Memory B cell (primary cell): Measurements from ENCODE around the gene KCNH6.
A peak's percentile ranks its signal among the peaks of the same experiment; 100 is the strongest.

Source experiments
- ATAC-seq: fragments of 150-1000 bp; cut with Tn5 transposase; 2 replicates; pipeline ENCODE4 v1.10.0; 2021; ENCODE audit warnings: low read depth, mild to moderate bottlenecking, moderate library complexity
- DNase-seq, 2 donors: peaks; one replicate each; pipeline ENCODE4 v3.0.0; 2022; ENCODE audit warnings: low spot score in 2 of 2
- H3K27ac Mint-ChIP-seq: one replicate; pipeline ENCODE4 v1.8.0; 2022; ENCODE audit warnings: mild to moderate bottlenecking, moderate library complexity, mixed read lengths
- H3K27me3 Mint-ChIP-seq: one replicate; pipeline ENCODE4 v1.8.0; 2022; ENCODE audit warnings: mixed read lengths
- H3K36me3 Mint-ChIP-seq: one replicate; pipeline ENCODE4 v1.8.0; 2022; ENCODE audit warnings: mild to moderate bottlenecking, mixed read lengths
- H3K4me1 Mint-ChIP-seq: one replicate; pipeline ENCODE4 v1.8.0; 2022; ENCODE audit warnings: mixed read lengths
- H3K4me3 Mint-ChIP-seq: one replicate; pipeline ENCODE4 v1.8.0; 2022; ENCODE audit warnings: mild to moderate bottlenecking, moderate library complexity, mixed read lengths
- H3K9me3 Mint-ChIP-seq: one replicate; pipeline ENCODE4 v1.8.0; 2022; ENCODE audit warnings: mixed read lengths

KCNH6 gene

GRCh38 chr17:63542218-63542545 is 19.0 kb downstream of the KCNH6 start:
- H3K27me3 Mint-ChIP-seq = peaks cover 19% of the 10 kb centered on the region
- H3K36me3 Mint-ChIP-seq = no peaks in the 10 kb centered on the region
- no peaks in the 10 kb centered on the region for H3K9me3 Mint-ChIP-seq

GRCh38 chr17:63542942-63543821 is 20.0 kb downstream of the KCNH6 start:
- H3K27ac Mint-ChIP-seq = no peak overlapping the region
- peaks cover 11% of the 10 kb centered on the region for H3K4me1 Mint-ChIP-seq
- ATAC-seq (no peak), DNase-seq (no peak)
- H3K36me3 Mint-ChIP-seq = no peaks in the 10 kb centered on the region
- no peaks in the 10 kb centered on the region for H3K9me3 Mint-ChIP-seq
- peaks cover 19% of the 10 kb centered on the region for H3K27me3 Mint-ChIP-seq
- no peak overlapping the region for H3K4me3 Mint-ChIP-seq

More at GRCh38 chr17:63542218-63542545, 19.0 kb downstream of the KCNH6 start:
- Mint-ChIP-seq H3K4me1 (peaks cover 7% of the 10 kb centered on the region), H3K4me3 (no peak overlapping the region), H3K27ac (no peak overlapping the region)
- no peak for ATAC-seq
- DNase-seq = no peak

- no peaks in the 10 kb centered on the region for H3K9me3 Mint-ChIP-seq
- peaks cover 8% of the 10 kb centered on the region for H3K4me1 Mint-ChIP-seq
- DNase-seq (no peak), ATAC-seq (no peak)
- H3K27ac Mint-ChIP-seq = no peak overlapping the region
- H3K27me3 Mint-ChIP-seq = peaks cover 14% of the 10 kb centered on the region
- H3K36me3 Mint-ChIP-seq = no peaks in the 10 kb centered on the region
- H3K4me3 Mint-ChIP-seq = no peak overlapping the region
These were observed 20.8 kb downstream of the KCNH6 start for GRCh38 chr17:63543822-63544420.

- no peak overlapping the region for H3K4me3 Mint-ChIP-seq
- DNase-seq (no peak), ATAC-seq (no peak)
- no peaks in the 10 kb centered on the region for H3K36me3 Mint-ChIP-seq
- no peaks in the 10 kb centered on the region for H3K9me3 Mint-ChIP-seq
- peaks cover 6% of the 10 kb centered on the region for H3K27me3 Mint-ChIP-seq
- peaks cover 4% of the 10 kb centered on the region for H3K4me1 Mint-ChIP-seq
- no peak overlapping the region for H3K27ac Mint-ChIP-seq
These were observed 21.5 kb downstream of the KCNH6 start for GRCh38 chr17:63544467-63545301.

GRCh38 chr17:63546308-63547082 is 23.3 kb downstream of the KCNH6 start:
- ATAC-seq = no peak
- H3K9me3 Mint-ChIP-seq = no peaks in the 10 kb centered on the region
- no peaks in the 10 kb centered on the region for H3K36me3 Mint-ChIP-seq
- H3K4me3 Mint-ChIP-seq = no peak overlapping the region
- DNase-seq = no peak
- H3K27me3 Mint-ChIP-seq = no peaks in the 10 kb centered on the region
- H3K4me1 Mint-ChIP-seq = peaks cover 9% of the 10 kb centered on the region
- H3K27ac Mint-ChIP-seq = no peak overlapping the region

- Mint-ChIP-seq H3K27me3 (no peaks in the 10 kb centered on the region), H3K4me3 (no peak overlapping the region), H3K9me3 (no peaks in the 10 kb centered on the region), H3K4me1 (peaks cover 13% of the 10 kb centered on the region), H3K27ac (peak overlapping the region; percentile 58), H3K36me3 (no peaks in the 10 kb centered on the region)
- no peak for DNase-seq
- no peak for ATAC-seq
These were observed 23.9 kb downstream of the KCNH6 start for GRCh38 chr17:63547083-63547523.

GRCh38 chr17:63549289-63549945 is 26.3 kb downstream of the KCNH6 start:
- Mint-ChIP-seq H3K9me3 (no peaks in the 10 kb centered on the region), H3K4me1 (peaks cover 26% of the 10 kb centered on the region), H3K36me3 (no peaks in the 10 kb centered on the region), H3K27ac (peak overlapping the region; percentile 92), H3K27me3 (no peaks in the 10 kb centered on the region), H3K4me3 (peak overlapping the region; percentile 96)
- ATAC-seq (peak; percentile 4), DNase-seq (no peak)

GRCh38 chr17:63549946-63550816 is 27.0 kb downstream of the KCNH6 start, which contains the start of gene DCAF7:
DCAF7 (plus strand) TSS chr17:63550477; CDS start chr17:63550678, 201 bp downstream.
- H3K4me3 Mint-ChIP-seq = peak within 1 kb of the TSS; percentile 96
- H3K27ac Mint-ChIP-seq = peak within 1 kb of the TSS; percentile 92
- peak; percentile 96 to 99 for DNase-seq
- ATAC-seq = peak; percentile 91
- H3K4me1 Mint-ChIP-seq = peaks cover 29% of the 10 kb centered on the region
- H3K36me3 Mint-ChIP-seq = no peaks in the 10 kb centered on the region
- no peaks in the 10 kb centered on the region for H3K27me3 Mint-ChIP-seq
- H3K9me3 Mint-ChIP-seq = no peaks in the 10 kb centered on the region

- Mint-ChIP-seq H3K4me1 (peaks cover 38% of the 10 kb centered on the region), H3K9me3 (no peaks in the 10 kb centered on the region), H3K27me3 (no peaks in the 10 kb centered on the region), H3K36me3 (peaks cover 2% of the 10 kb centered on the region), H3K4me3 (peak overlapping the region; percentile 96), H3K27ac (peak overlapping the region; percentile 92)
- DNase-seq (no peak), ATAC-seq (no peak)
These were observed 27.9 kb downstream of the KCNH6 start for GRCh38 chr17:63550817-63551639.

- ATAC-seq (no peak), DNase-seq (no peak)
- H3K27me3 Mint-ChIP-seq = no peaks in the 10 kb centered on the region
- peaks cover 7% of the 10 kb centered on the region for H3K36me3 Mint-ChIP-seq
- peak overlapping the region; percentile 96 for H3K4me3 Mint-ChIP-seq
- no peak overlapping the region for H3K27ac Mint-ChIP-seq
- peaks cover 44% of the 10 kb centered on the region for H3K4me1 Mint-ChIP-seq
- no peaks in the 10 kb centered on the region for H3K9me3 Mint-ChIP-seq
These were observed 29.1 kb downstream of the KCNH6 start for GRCh38 chr17:63552211-63552610.

- H3K36me3 Mint-ChIP-seq = peaks cover 10% of the 10 kb centered on the region
- ATAC-seq = no peak
- peaks cover 53% of the 10 kb centered on the region for H3K4me1 Mint-ChIP-seq
- no peak for DNase-seq
- no peaks in the 10 kb centered on the region for H3K27me3 Mint-ChIP-seq
- H3K4me3 Mint-ChIP-seq = no peak overlapping the region
- peak overlapping the region; percentile 21 for H3K27ac Mint-ChIP-seq
- H3K9me3 Mint-ChIP-seq = no peaks in the 10 kb centered on the region
These were observed 32.5 kb downstream of the KCNH6 start for GRCh38 chr17:63555500-63556156.
